ENCODE data around the gene PDSS2.

GRCh38 chr6:107421696-107422256, 37.6 kb downstream of the PDSS2 start:
- TF ChIP-seq CEBPB (IDR thresholded peaks at IDR 0.05; ENCODE audit: low read depth, low read length) (no peak), JUN (IDR thresholded peaks at IDR 0.05; ENCODE audit: low read depth, low read length) (no peak), ATF3 (IDR thresholded peaks at IDR 0.05; ENCODE audit: insufficient read depth, low read depth, low read length) (no peak), HDAC2 (IDR thresholded peaks at IDR 0.05; ENCODE audit: borderline replicate concordance in 1 of 2, low read depth in 2 of 2, low read length in 2 of 2) (no peak), CTCF (IDR thresholded peaks at IDR 0.05; ENCODE audit: control extremely low read depth in 1 of 3, insufficient read depth in 1 of 3, low read depth in 1 of 3, low read length in 3 of 3) (no peak), USF2 (IDR thresholded peaks at IDR 0.05; ENCODE audit: low read length) (no peak), JUND (IDR thresholded peaks at IDR 0.05; ENCODE audit: low read length) (no peak), KDM5A (IDR thresholded peaks at IDR 0.05; ENCODE audit: low read length) (no peak), POLR2AphosphoS5 (IDR thresholded peaks at IDR 0.05; ENCODE audit: low read depth, low read length) (no peak), MAFK (IDR thresholded peaks at IDR 0.05; ENCODE audit: low read depth, low read length) (no peak), YY1 (IDR thresholded peaks at IDR 0.05; ENCODE audit: low read depth, low read length) (no peak)
